ENCODE measurements around the gene ZNF593.
A peak's percentile ranks its signal among the peaks of the same experiment; 100 is the strongest.

ZNF593 gene

GRCh38 chr1:26160527-26161414 lies 8.9 kb upstream of the ZNF593 start:
- no peak for DNase-seq (ENCODE audit: low read depth)
- H3K4me3 ChIP-seq (ENCODE audit: low read depth, low read length), result no peak overlapping the region
- TF ChIP-seq POLR2A (IDR thresholded peaks at IDR 0.05; ENCODE audit: extremely low read depth, insufficient read length), result no peak

GRCh38 chr1:26161415-26162219 lies 8.1 kb upstream of the ZNF593 start:
- peak overlapping the region; percentile 38 for H3K4me3 ChIP-seq (ENCODE audit: low read depth, low read length)
- TF ChIP-seq CTCF (IDR thresholded peaks at IDR 0.05; ENCODE audit: low read depth, low read length) (no peak), MAX (IDR thresholded peaks at IDR 0.05; ENCODE audit: low read depth, low read length) (no peak), POLR2A (IDR thresholded peaks at IDR 0.05; ENCODE audit: extremely low read depth, insufficient read length) (no peak), MYC (IDR thresholded peaks at IDR 0.05; ENCODE audit: low read depth, low read length) (no peak)

GRCh38 chr1:26162220-26162709 lies 7.4 kb upstream of the ZNF593 start:
- TF ChIP-seq POLR2A (IDR thresholded peaks at IDR 0.05; ENCODE audit: extremely low read depth, insufficient read length), result no peak
- no peak for TF ChIP-seq CTCF (IDR thresholded peaks at IDR 0.05; ENCODE audit: low read depth, low read length)
- peak overlapping the region; percentile 38 for H3K4me3 ChIP-seq (ENCODE audit: low read depth, low read length)
- no peak for DNase-seq (ENCODE audit: low read depth)

More at GRCh38 chr1:26161415-26162219, 8.1 kb upstream of the ZNF593 start:
- DNase-seq (ENCODE audit: low read depth), result peak; percentile 74

GRCh38 chr1:26163684-26164035 lies 6.0 kb upstream of the ZNF593 start:
- no peak for DNase-seq (ENCODE audit: low read depth)
- H3K4me3 ChIP-seq (ENCODE audit: low read depth, low read length), result no peak overlapping the region
- no peak for TF ChIP-seq MAX (IDR thresholded peaks at IDR 0.05; ENCODE audit: low read depth, low read length)
- TF ChIP-seq POLR2A (IDR thresholded peaks at IDR 0.05; ENCODE audit: extremely low read depth, insufficient read length), result no peak
- no peak for TF ChIP-seq CTCF (IDR thresholded peaks at IDR 0.05; ENCODE audit: low read depth, low read length)
- no peak for TF ChIP-seq MYC (IDR thresholded peaks at IDR 0.05; ENCODE audit: low read depth, low read length)

GRCh38 chr1:26164036-26164860 lies 5.5 kb upstream of the ZNF593 start:
- peak; percentile 47 for DNase-seq (ENCODE audit: low read depth)
- H3K4me3 ChIP-seq (ENCODE audit: low read depth, low read length), result no peak overlapping the region
- TF ChIP-seq POLR2A (IDR thresholded peaks at IDR 0.05; ENCODE audit: extremely low read depth, insufficient read length) (no peak), MYC (IDR thresholded peaks at IDR 0.05; ENCODE audit: low read depth, low read length) (no peak), MAX (IDR thresholded peaks at IDR 0.05; ENCODE audit: low read depth, low read length) (no peak), CTCF (IDR thresholded peaks at IDR 0.05; ENCODE audit: low read depth, low read length) (peak; percentile 14)

All from NB4 (cell line).